ENCODE results near the gene FOXC2.

FOXC2 gene

GRCh38 chr16:86566601-86566965, at the start of gene FOXC2:
Gene FOXC2 (plus strand): TSS chr16:86566829. CDS start chr16:86567336, 507 bp downstream.
- DNase-seq: no peak

GRCh38 chr16:86517033-86517432, 49.6 kb upstream of the FOXC2 start:
- DNase-seq: no peak

- DNase-seq: no peak
Observed at GRCh38 chr16:86517652-86518258, 48.9 kb upstream of the FOXC2 start.

GRCh38 chr16:86519007-86519648, 47.5 kb upstream of the FOXC2 start:
- no peak for DNase-seq

- peak; percentile 62 for DNase-seq
Observed at GRCh38 chr16:86519649-86520316, 46.8 kb upstream of the FOXC2 start.

- DNase-seq: no peak
Observed at GRCh38 chr16:86520317-86521210, 46.1 kb upstream of the FOXC2 start.

GRCh38 chr16:86521236-86522197, 45.1 kb upstream of the FOXC2 start:
- no peak for DNase-seq

- no peak for DNase-seq
Observed at GRCh38 chr16:86522634-86523033, 44.0 kb upstream of the FOXC2 start.

GRCh38 chr16:86523166-86523740, 43.4 kb upstream of the FOXC2 start:
- no peak for DNase-seq

- no peak for DNase-seq
Observed at GRCh38 chr16:86524029-86524428, 42.6 kb upstream of the FOXC2 start.

- DNase-seq: no peak
Observed at GRCh38 chr16:86525696-86526095, 40.9 kb upstream of the FOXC2 start.

- no peak for DNase-seq
Observed at GRCh38 chr16:86527366-86527765, 39.3 kb upstream of the FOXC2 start.

GRCh38 chr16:86528061-86528929, 38.3 kb upstream of the FOXC2 start:
- DNase-seq: no peak

- DNase-seq: no peak
Observed at GRCh38 chr16:86529160-86529559, 37.5 kb upstream of the FOXC2 start.

- DNase-seq: no peak
Observed at GRCh38 chr16:86530251-86531190, 36.1 kb upstream of the FOXC2 start.

GRCh38 chr16:86531191-86531545, 35.5 kb upstream of the FOXC2 start:
- no peak for DNase-seq

- DNase-seq: no peak
Observed at GRCh38 chr16:86531641-86532525, 34.7 kb upstream of the FOXC2 start.

GRCh38 chr16:86532526-86532815, 34.2 kb upstream of the FOXC2 start:
- no peak for DNase-seq

GRCh38 chr16:86533076-86533475, 33.6 kb upstream of the FOXC2 start:
- no peak for DNase-seq
